HG02623 (cell line): ENCODE results near the gene SPRR1A.

ENCODE experiments used
- ATAC-seq: cut with Tn5 transposase; IDR thresholded peaks from one replicate; pipeline ENCODE4 v1.9.1; 2021; ENCODE audit warnings: moderate library complexity; ENCODE audit not compliant: unreplicated experiment

The SPRR1A gene

GRCh38 chr1:152983743-152984142 lies at the start of gene SPRR1A:
TSS of gene SPRR1A (plus strand) at chr1:152984081. CDS start at chr1:152985231, 1,150 bp downstream.
- no peak for ATAC-seq

GRCh38 chr1:152940614-152941013 lies 43.3 kb upstream of the SPRR1A start:
- ATAC-seq: no peak

GRCh38 chr1:152941037-152941711 lies 42.7 kb upstream of the SPRR1A start:
- no peak for ATAC-seq

- ATAC-seq: no peak
Measured at GRCh38 chr1:152942161-152942560, 41.7 kb upstream of the SPRR1A start.

GRCh38 chr1:152946248-152946647 lies 37.6 kb upstream of the SPRR1A start:
- ATAC-seq: no peak

- ATAC-seq: no peak
Measured at GRCh38 chr1:152946651-152947256, 37.1 kb upstream of the SPRR1A start, which contains the start of gene SPRR5. TSS of gene SPRR5 (plus strand) at chr1:152947206. CDS start at chr1:152948555, 1,349 bp downstream.

GRCh38 chr1:152951711-152952110 lies 32.2 kb upstream of the SPRR1A start:
- no peak for ATAC-seq

GRCh38 chr1:152953761-152954160 lies 30.1 kb upstream of the SPRR1A start:
- no peak for ATAC-seq

- ATAC-seq: no peak
Measured at GRCh38 chr1:152954436-152954835, 29.4 kb upstream of the SPRR1A start.

GRCh38 chr1:152957561-152957960 lies 26.3 kb upstream of the SPRR1A start:
- no peak for ATAC-seq

GRCh38 chr1:152959273-152959672 lies 24.6 kb upstream of the SPRR1A start:
- ATAC-seq: no peak

GRCh38 chr1:152959801-152960451 lies 24.0 kb upstream of the SPRR1A start:
- no peak for ATAC-seq

GRCh38 chr1:152960452-152961044 lies 23.3 kb upstream of the SPRR1A start:
- ATAC-seq: no peak

- no peak for ATAC-seq
Measured at GRCh38 chr1:152961226-152961891, 22.5 kb upstream of the SPRR1A start.

- no peak for ATAC-seq
Measured at GRCh38 chr1:152962876-152963415, 20.9 kb upstream of the SPRR1A start.

- ATAC-seq: no peak
Measured at GRCh38 chr1:152964536-152964935, 19.3 kb upstream of the SPRR1A start.

- ATAC-seq: no peak
Measured at GRCh38 chr1:152965853-152966252, 18.0 kb upstream of the SPRR1A start.

- ATAC-seq: no peak
Measured at GRCh38 chr1:152967201-152967600, 16.7 kb upstream of the SPRR1A start.

- ATAC-seq: peak; percentile 75
Measured at GRCh38 chr1:152968248-152968647, 15.6 kb upstream of the SPRR1A start.

- no peak for ATAC-seq
Measured at GRCh38 chr1:152969036-152969435, 14.8 kb upstream of the SPRR1A start.

- no peak for ATAC-seq
Measured at GRCh38 chr1:152970495-152970894, 13.4 kb upstream of the SPRR1A start, which contains the start of gene SPRR4. TSS of gene SPRR4 (plus strand) at chr1:152970648. CDS start at chr1:152971891, 1,243 bp downstream.
